Ammon's horn (tissue), 1 donor: ENCODE data around the gene RNF168.
"Not testable (repeated sequence)": the region's sequence is repeated elsewhere in the genome, so short reads cannot be mapped to it uniquely, and the experiment has no call there.

Source experiments
- DNase-seq: peaks from one replicate; pipeline ENCODE4 v3.0.0-alpha.2; 2016; ENCODE audit warnings: low spot score

Gene RNF168

GRCh38 chr3:196514913-196515621, 11.5 kb upstream of the RNF168 start, which contains the start of gene SMCO1:
Gene SMCO1, minus strand, starts transcription at chr3:196515346. Its CDS starts 137 bp downstream, at chr3:196515209.
- DNase-seq, result no peak

GRCh38 chr3:196514350-196514716, 10.8 kb upstream of the RNF168 start:
- no peak for DNase-seq

- DNase-seq, result no peak
These were observed 10.3 kb upstream of the RNF168 start for GRCh38 chr3:196513697-196514349.

- not testable (repeated sequence) for DNase-seq
These were observed 8.3 kb upstream of the RNF168 start for GRCh38 chr3:196511646-196512425.

GRCh38 chr3:196511108-196511507, 7.5 kb upstream of the RNF168 start:
- DNase-seq, result not testable (repeated sequence)

- DNase-seq, result no peak
These were observed 3.1 kb upstream of the RNF168 start for GRCh38 chr3:196506687-196507086.

GRCh38 chr3:196504556-196504955, 988 bp upstream of the RNF168 start:
- DNase-seq, result no peak

GRCh38 chr3:196504077-196504398, 470 bp upstream of the RNF168 start:
- not testable (repeated sequence) for DNase-seq

GRCh38 chr3:196502775-196503195, 783 bp downstream of the RNF168 start:
- DNase-seq, result peak; percentile 54

GRCh38 chr3:196501316-196502044, 2.1 kb downstream of the RNF168 start:
- DNase-seq, result no peak

- no peak for DNase-seq
These were observed 3.6 kb downstream of the RNF168 start for GRCh38 chr3:196499807-196500524.

- DNase-seq, result no peak
These were observed 4.5 kb downstream of the RNF168 start for GRCh38 chr3:196499061-196499460.

- DNase-seq, result no peak
These were observed 5.3 kb downstream of the RNF168 start for GRCh38 chr3:196498297-196498696.

- no peak for DNase-seq
These were observed 7.4 kb downstream of the RNF168 start for GRCh38 chr3:196496183-196496582.

GRCh38 chr3:196493292-196493691, 10.3 kb downstream of the RNF168 start:
- DNase-seq, result no peak

- no peak for DNase-seq
These were observed 11.5 kb downstream of the RNF168 start for GRCh38 chr3:196492080-196492479.

GRCh38 chr3:196489747-196490146, 13.8 kb downstream of the RNF168 start:
- DNase-seq, result no peak

GRCh38 chr3:196486263-196486662, 17.3 kb downstream of the RNF168 start:
- no peak for DNase-seq

GRCh38 chr3:196477678-196478077, 25.9 kb downstream of the RNF168 start:
- DNase-seq, result no peak

GRCh38 chr3:196472286-196472685, 31.3 kb downstream of the RNF168 start:
- DNase-seq, result no peak

- no peak for DNase-seq
These were observed 32.0 kb downstream of the RNF168 start for GRCh38 chr3:196471551-196471950.

- DNase-seq, result not testable (repeated sequence)
These were observed 33.4 kb downstream of the RNF168 start for GRCh38 chr3:196470182-196470581.
